Stimulated activated naive CD4-positive, alpha-beta T cell treated with Interleukin-2 at 50 U/mL for 16 hours (primary cell): Measurements from ENCODE around the gene GCHFR.

Experiments
- DNase-seq: peaks from one replicate; lab custom pipeline; 2025; lab: John Stamatoyannopoulos, UW

GCHFR gene

GRCh38 chr15:40754883-40755811 lies 8.7 kb upstream of the GCHFR start, which contains the start of gene RMDN3:
Gene RMDN3 (minus strand): TSS chr15:40755254. CDS start chr15:40754783, 471 bp downstream.
- peak; percentile 91 for DNase-seq

GRCh38 chr15:40755812-40756208 lies 8.1 kb upstream of the GCHFR start:
- DNase-seq, result no peak

- no peak for DNase-seq
Observed at GRCh38 chr15:40756938-40757337, 6.9 kb upstream of the GCHFR start.

- DNase-seq, result no peak
Observed at GRCh38 chr15:40759961-40760360, 3.9 kb upstream of the GCHFR start.

- no peak for DNase-seq
Observed at GRCh38 chr15:40762919-40763800, 708 bp upstream of the GCHFR start.

- DNase-seq, result no peak
Observed at GRCh38 chr15:40764629-40765103, 798 bp downstream of the GCHFR start.

- DNase-seq, result no peak
Observed at GRCh38 chr15:40766194-40766815, 2.4 kb downstream of the GCHFR start.

GRCh38 chr15:40766906-40767837 lies 3.3 kb downstream of the GCHFR start:
- DNase-seq, result no peak

GRCh38 chr15:40767838-40768500 lies 4.1 kb downstream of the GCHFR start:
- DNase-seq, result no peak

GRCh38 chr15:40768521-40769273 lies 4.8 kb downstream of the GCHFR start:
- no peak for DNase-seq

- DNase-seq, result peak; percentile 7
Observed at GRCh38 chr15:40769274-40770146, 5.6 kb downstream of the GCHFR start, which contains the start of gene C15orf62. Gene C15orf62 (plus strand): TSS chr15:40769980. CDS start chr15:40770496, 516 bp downstream.

GRCh38 chr15:40770147-40770721 lies 6.4 kb downstream of the GCHFR start:
- no peak for DNase-seq

GRCh38 chr15:40771242-40771641 lies 7.4 kb downstream of the GCHFR start:
- DNase-seq, result no peak

- no peak for DNase-seq
Observed at GRCh38 chr15:40772014-40772413, 8.1 kb downstream of the GCHFR start.

- no peak for DNase-seq
Observed at GRCh38 chr15:40773496-40773895, 9.6 kb downstream of the GCHFR start.

- no peak for DNase-seq
Observed at GRCh38 chr15:40773902-40774301, 10.0 kb downstream of the GCHFR start.

GRCh38 chr15:40775007-40775406 lies 11.1 kb downstream of the GCHFR start:
- DNase-seq, result no peak
